ENCODE measurements around the gene HNRNPH3. TPM values are rescaled to one million over a fixed set of nuclear protein-coding genes. Genes with fewer than 3 reads are reported as not detected.
"Not testable (repeated sequence)": the region's sequence is repeated elsewhere in the genome, so short reads cannot be mapped to it uniquely, and the experiment has no call there.

The HNRNPH3 gene
- total and polyA plus RNA-seq, 2 experiments from 2014 or later, result 87.2 to 367 TPM

GRCh38 chr10:68314930-68315329 lies 16.9 kb upstream of the HNRNPH3 start:
- H3K9me3 Mint-ChIP-seq, result peaks cover 19% of the 10 kb centered on the region
- H3K36me3 ChIP-seq (ENCODE audit: insufficient read depth); H3K27me3 ChIP-seq (ENCODE audit: insufficient read depth); H3K9me2 ChIP-seq (ENCODE audit: insufficient read depth); H3K4me3 ChIP-seq; H3K4me3 Mint-ChIP-seq; H2AFZ ChIP-seq; H3K27me3 Mint-ChIP-seq (ENCODE audit: insufficient read depth, low read depth, poor library complexity); H3K79me2 ChIP-seq (replicated peaks; ENCODE audit: insufficient read depth); H3K27ac ChIP-seq (ENCODE audit: low read depth); H3K4me1 ChIP-seq (ENCODE audit: insufficient read depth); H3K4me2 ChIP-seq; DNase-seq (ENCODE audit: low spot score); H3F3A ChIP-seq (replicated peaks; ENCODE audit: low read depth); H4K20me1 ChIP-seq (replicated peaks; ENCODE audit: insufficient read depth); H3K27ac Mint-ChIP-seq; H3K4me1 Mint-ChIP-seq; ATAC-seq: not testable (repeated sequence)
- peaks cover 11% of the 10 kb centered on the region for H3K36me3 Mint-ChIP-seq (ENCODE audit: low read depth)

GRCh38 chr10:68315582-68315981 lies 16.3 kb upstream of the HNRNPH3 start:
- Histone ChIP-seq H4K20me1 (replicated peaks; ENCODE audit: insufficient read depth) (no peaks in the 10 kb centered on the region), H3K4me1 (ENCODE audit: insufficient read depth) (no peaks in the 10 kb centered on the region), H3F3A (replicated peaks; ENCODE audit: low read depth) (no peaks in the 10 kb centered on the region), H3K4me2 (no peak overlapping the region), H3K36me3 (ENCODE audit: insufficient read depth) (peaks cover 6% of the 10 kb centered on the region; the same call in 1 of the 2 replicates), H3K9me2 (ENCODE audit: insufficient read depth) (no peaks in the 10 kb centered on the region), H2AFZ (no peak overlapping the region), H3K27ac (ENCODE audit: low read depth) (no peak overlapping the region), H3K4me3 (no peak overlapping the region), H3K79me2 (replicated peaks; ENCODE audit: insufficient read depth) (no peaks in the 10 kb centered on the region), H3K27me3 (ENCODE audit: insufficient read depth) (no peaks in the 10 kb centered on the region)
- no peak overlapping the region for H3K27ac Mint-ChIP-seq
- ATAC-seq (no peak), DNase-seq (ENCODE audit: low spot score) (no peak)
- H3K4me3 Mint-ChIP-seq, result no peak overlapping the region
- peaks cover 2% of the 10 kb centered on the region for H3K27me3 Mint-ChIP-seq (ENCODE audit: insufficient read depth, low read depth, poor library complexity)
- TF ChIP-seq, protein P1, sequence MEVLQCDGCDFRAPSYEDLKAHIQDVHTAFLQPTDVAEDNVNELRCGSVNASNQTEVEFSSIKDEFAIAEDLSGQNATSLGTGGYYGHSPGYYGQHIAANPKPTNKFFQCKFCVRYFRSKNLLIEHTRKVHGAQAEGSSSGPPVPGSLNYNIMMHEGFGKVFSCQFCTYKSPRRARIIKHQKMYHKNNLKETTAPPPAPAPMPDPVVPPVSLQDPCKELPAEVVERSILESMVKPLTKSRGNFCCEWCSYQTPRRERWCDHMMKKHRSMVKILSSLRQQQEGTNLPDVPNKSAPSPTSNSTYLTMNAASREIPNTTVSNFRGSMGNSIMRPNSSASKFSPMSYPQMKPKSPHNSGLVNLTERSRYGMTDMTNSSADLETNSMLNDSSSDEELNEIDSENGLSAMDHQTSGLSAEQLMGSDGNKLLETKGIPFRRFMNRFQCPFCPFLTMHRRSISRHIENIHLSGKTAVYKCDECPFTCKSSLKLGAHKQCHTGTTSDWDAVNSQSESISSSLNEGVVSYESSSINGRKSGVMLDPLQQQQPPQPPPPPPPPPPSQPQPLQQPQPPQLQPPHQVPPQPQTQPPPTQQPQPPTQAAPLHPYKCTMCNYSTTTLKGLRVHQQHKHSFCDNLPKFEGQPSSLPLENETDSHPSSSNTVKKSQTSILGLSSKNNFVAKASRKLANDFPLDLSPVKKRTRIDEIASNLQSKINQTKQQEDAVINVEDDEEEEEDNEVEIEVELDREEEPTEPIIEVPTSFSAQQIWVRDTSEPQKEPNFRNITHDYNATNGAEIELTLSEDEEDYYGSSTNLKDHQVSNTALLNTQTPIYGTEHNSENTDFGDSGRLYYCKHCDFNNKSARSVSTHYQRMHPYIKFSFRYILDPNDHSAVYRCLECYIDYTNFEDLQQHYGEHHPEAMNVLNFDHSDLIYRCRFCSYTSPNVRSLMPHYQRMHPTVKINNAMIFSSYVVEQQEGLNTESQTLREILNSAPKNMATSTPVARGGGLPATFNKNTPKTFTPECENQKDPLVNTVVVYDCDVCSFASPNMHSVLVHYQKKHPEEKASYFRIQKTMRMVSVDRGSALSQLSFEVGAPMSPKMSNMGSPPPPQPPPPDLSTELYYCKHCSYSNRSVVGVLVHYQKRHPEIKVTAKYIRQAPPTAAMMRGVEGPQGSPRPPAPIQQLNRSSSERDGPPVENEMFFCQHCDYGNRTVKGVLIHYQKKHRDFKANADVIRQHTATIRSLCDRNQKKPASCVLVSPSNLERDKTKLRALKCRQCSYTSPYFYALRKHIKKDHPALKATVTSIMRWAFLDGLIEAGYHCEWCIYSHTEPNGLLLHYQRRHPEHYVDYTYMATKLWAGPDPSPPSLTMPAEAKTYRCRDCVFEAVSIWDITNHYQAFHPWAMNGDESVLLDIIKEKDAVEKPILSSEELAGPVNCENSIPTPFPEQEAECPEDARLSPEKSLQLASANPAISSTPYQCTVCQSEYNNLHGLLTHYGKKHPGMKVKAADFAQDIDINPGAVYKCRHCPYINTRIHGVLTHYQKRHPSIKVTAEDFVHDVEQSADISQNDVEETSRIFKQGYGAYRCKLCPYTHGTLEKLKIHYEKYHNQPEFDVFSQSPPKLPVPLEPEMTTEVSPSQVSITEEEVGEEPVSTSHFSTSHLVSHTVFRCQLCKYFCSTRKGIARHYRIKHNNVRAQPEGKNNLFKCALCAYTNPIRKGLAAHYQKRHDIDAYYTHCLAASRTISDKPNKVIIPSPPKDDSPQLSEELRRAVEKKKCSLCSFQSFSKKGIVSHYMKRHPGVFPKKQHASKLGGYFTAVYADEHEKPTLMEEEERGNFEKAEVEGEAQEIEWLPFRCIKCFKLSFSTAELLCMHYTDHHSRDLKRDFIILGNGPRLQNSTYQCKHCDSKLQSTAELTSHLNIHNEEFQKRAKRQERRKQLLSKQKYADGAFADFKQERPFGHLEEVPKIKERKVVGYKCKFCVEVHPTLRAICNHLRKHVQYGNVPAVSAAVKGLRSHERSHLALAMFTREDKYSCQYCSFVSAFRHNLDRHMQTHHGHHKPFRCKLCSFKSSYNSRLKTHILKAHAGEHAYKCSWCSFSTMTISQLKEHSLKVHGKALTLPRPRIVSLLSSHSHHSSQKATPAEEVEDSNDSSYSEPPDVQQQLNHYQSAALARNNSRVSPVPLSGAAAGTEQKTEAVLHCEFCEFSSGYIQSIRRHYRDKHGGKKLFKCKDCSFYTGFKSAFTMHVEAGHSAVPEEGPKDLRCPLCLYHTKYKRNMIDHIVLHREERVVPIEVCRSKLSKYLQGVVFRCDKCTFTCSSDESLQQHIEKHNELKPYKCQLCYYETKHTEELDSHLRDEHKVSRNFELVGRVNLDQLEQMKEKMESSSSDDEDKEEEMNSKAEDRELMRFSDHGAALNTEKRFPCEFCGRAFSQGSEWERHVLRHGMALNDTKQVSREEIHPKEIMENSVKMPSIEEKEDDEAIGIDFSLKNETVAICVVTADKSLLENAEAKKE (CRISPR knock-in tag; IDR thresholded peaks at IDR 0.05), result no peak
- TF ChIP-seq ETS1 (IDR thresholded peaks at IDR 0.05) (no peak), EZH2 (IDR thresholded peaks at IDR 0.05; ENCODE audit: low read depth, unreplicated experiment) (no peak), CREB1 (CRISPR knock-in tag; IDR thresholded peaks at IDR 0.05; ENCODE audit: low read depth) (no peak), CTCF (conservative IDR thresholded peaks at IDR 0.05; ENCODE audit: low read depth in 2 of 2) (no peak), POLR2AphosphoS5 (IDR thresholded peaks at IDR 0.05; ENCODE audit: low read depth) (no peak), ZNF331 (CRISPR knock-in tag; IDR thresholded peaks at IDR 0.05; ENCODE audit: low read depth) (no peak), JUNB (IDR thresholded peaks at IDR 0.05; ENCODE audit: unreplicated experiment) (no peak), EZH2phosphoT487 (IDR thresholded peaks at IDR 0.05; ENCODE audit: unreplicated experiment) (no peak)
- H3K36me3 Mint-ChIP-seq (ENCODE audit: low read depth), result peaks cover 11% of the 10 kb centered on the region
- peaks cover 19% of the 10 kb centered on the region for H3K9me3 Mint-ChIP-seq
- H3K4me1 Mint-ChIP-seq, result no peaks in the 10 kb centered on the region

Measured in GM23338 (cell line).